Activated naive CD8-positive, alpha-beta T cell treated with anti-CD3 and anti-CD28 coated beads, Interleukin-2, amount 50 U/mL, for 24 hours (primary cell): ENCODE measurements around the gene ACOT4.

Source experiments
- ATAC-seq: fragments of 150-1000 bp; cut with Tn5 transposase; one replicate; pipeline ENCODE4 v1.10.0; 2021
- DNase-seq: peaks from one replicate; pipeline ENCODE4 v3.0.0; 2021
- H3K27ac Mint-ChIP-seq: one replicate; pipeline ENCODE4 v1.8.0; 2021; ENCODE audit warnings: mild to moderate bottlenecking, mixed read lengths
- H3K27me3 Mint-ChIP-seq: one replicate; pipeline ENCODE4 v1.8.0; 2021; ENCODE audit warnings: mixed read lengths
- H3K36me3 Mint-ChIP-seq: one replicate; pipeline ENCODE4 v1.8.0; 2021; ENCODE audit warnings: low read depth, mixed read lengths
- H3K4me1 Mint-ChIP-seq: one replicate; pipeline ENCODE4 v1.8.0; 2021; ENCODE audit warnings: mixed read lengths
- H3K4me3 Mint-ChIP-seq: one replicate; pipeline ENCODE4 v1.8.0; 2021; ENCODE audit warnings: mild to moderate bottlenecking, moderate library complexity, mixed read lengths
- H3K9me3 Mint-ChIP-seq: one replicate; pipeline ENCODE4 v1.8.0; 2021; ENCODE audit warnings: mixed read lengths

ACOT4 gene

GRCh38 chr14:73606271-73606670, 14.6 kb downstream of the ACOT4 start:
- Mint-ChIP-seq H3K9me3 (no peaks in the 10 kb centered on the region), H3K36me3 (no peaks in the 10 kb centered on the region), H3K27me3 (peaks cover 3% of the 10 kb centered on the region), H3K27ac (no peak overlapping the region), H3K4me1 (no peaks in the 10 kb centered on the region), H3K4me3 (no peak overlapping the region)
- DNase-seq (no peak), ATAC-seq (no peak)

DNA sequence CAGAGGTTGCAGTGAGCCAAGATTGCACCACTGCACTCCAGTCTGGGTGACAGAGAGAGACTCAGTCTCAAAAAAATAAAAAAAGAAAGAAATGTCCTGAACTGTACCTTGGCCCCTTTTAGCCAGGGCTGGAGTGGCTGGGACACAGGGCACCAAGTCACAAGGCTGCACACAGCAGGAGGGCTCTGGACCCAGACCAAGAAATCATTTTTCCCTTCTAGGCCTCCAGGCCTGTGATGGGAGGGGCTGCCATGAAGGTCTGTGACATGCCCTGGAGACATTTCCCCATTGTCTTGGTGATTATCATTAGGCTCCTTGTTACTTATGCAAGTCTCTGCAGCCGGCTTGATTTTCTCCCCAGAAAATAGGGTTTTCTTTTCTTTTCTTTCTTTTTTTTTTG, 15.6 kb downstream of the ACOT4 start:
- H3K27ac Mint-ChIP-seq: no peak overlapping the region
- no peaks in the 10 kb centered on the region for H3K9me3 Mint-ChIP-seq
- peaks cover 3% of the 10 kb centered on the region for H3K4me1 Mint-ChIP-seq
- no peaks in the 10 kb centered on the region for H3K36me3 Mint-ChIP-seq
- H3K4me3 Mint-ChIP-seq: no peak overlapping the region
- peaks cover 3% of the 10 kb centered on the region for H3K27me3 Mint-ChIP-seq
- ATAC-seq: no peak
- DNase-seq: no peak

- H3K4me1 Mint-ChIP-seq: peaks cover 6% of the 10 kb centered on the region
- no peak overlapping the region for H3K27ac Mint-ChIP-seq
- peaks cover 5% of the 10 kb centered on the region for H3K27me3 Mint-ChIP-seq
- DNase-seq: no peak
- no peak for ATAC-seq
- no peaks in the 10 kb centered on the region for H3K36me3 Mint-ChIP-seq
- H3K4me3 Mint-ChIP-seq: no peak overlapping the region
- H3K9me3 Mint-ChIP-seq: no peaks in the 10 kb centered on the region
These were observed 19.0 kb downstream of the ACOT4 start for GRCh38 chr14:73610687-73611086.

GRCh38 chr14:73612339-73613045, 20.8 kb downstream of the ACOT4 start, which contains the start of gene ACOT6:
TSS of gene ACOT6 (plus strand) at chr14:73612517. CDS start at chr14:73612572, 55 bp downstream.
- DNase-seq (peak; percentile 74), ATAC-seq (peak; percentile 93)
- H3K4me1 Mint-ChIP-seq: peaks cover 6% of the 10 kb centered on the region
- no peaks in the 10 kb centered on the region for H3K9me3 Mint-ChIP-seq
- no peak within 1 kb of the TSS for H3K27ac Mint-ChIP-seq
- peak within 1 kb of the TSS; percentile 77 for H3K4me3 Mint-ChIP-seq
- H3K27me3 Mint-ChIP-seq: peaks cover 5% of the 10 kb centered on the region
- H3K36me3 Mint-ChIP-seq: no peaks in the 10 kb centered on the region

- Mint-ChIP-seq H3K27ac (no peak overlapping the region), H3K9me3 (no peaks in the 10 kb centered on the region), H3K4me1 (peaks cover 6% of the 10 kb centered on the region), H3K36me3 (no peaks in the 10 kb centered on the region), H3K27me3 (peaks cover 5% of the 10 kb centered on the region), H3K4me3 (peak overlapping the region; percentile 77)
- ATAC-seq: no peak
- no peak for DNase-seq
These were observed 21.3 kb downstream of the ACOT4 start for GRCh38 chr14:73613046-73613383.

DNA sequence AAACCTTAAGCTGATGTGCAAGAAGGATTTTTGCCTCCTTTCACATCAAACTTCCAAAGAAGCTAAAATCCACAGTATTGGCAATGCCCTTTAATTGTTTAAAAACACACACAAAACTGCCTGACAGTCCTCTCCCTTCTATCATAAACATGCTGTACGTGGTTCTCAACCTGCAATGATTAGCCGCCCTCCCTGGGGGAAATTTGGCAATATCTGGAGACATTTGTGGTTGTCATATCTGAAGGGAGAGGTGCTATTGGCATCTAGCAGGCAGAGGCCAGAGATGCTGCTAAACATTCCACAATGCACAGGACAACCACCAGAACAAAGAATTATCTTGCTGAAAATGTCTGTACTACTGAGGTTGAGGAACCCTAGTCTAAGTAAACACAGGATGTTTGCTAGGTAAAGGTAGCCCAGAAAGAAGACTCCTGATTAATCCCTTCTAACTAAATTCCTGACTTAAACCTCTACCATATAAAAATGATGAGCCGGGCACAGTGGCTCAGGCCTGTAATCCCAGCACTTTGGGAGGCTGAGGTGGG, 21.8 kb downstream of the ACOT4 start:
- peak overlapping the region; percentile 77 for H3K4me3 Mint-ChIP-seq
- peaks cover 6% of the 10 kb centered on the region for H3K4me1 Mint-ChIP-seq
- H3K27me3 Mint-ChIP-seq: peaks cover 2% of the 10 kb centered on the region
- DNase-seq (no peak), ATAC-seq (no peak)
- no peaks in the 10 kb centered on the region for H3K9me3 Mint-ChIP-seq
- H3K27ac Mint-ChIP-seq: no peak overlapping the region
- no peaks in the 10 kb centered on the region for H3K36me3 Mint-ChIP-seq

DNA sequence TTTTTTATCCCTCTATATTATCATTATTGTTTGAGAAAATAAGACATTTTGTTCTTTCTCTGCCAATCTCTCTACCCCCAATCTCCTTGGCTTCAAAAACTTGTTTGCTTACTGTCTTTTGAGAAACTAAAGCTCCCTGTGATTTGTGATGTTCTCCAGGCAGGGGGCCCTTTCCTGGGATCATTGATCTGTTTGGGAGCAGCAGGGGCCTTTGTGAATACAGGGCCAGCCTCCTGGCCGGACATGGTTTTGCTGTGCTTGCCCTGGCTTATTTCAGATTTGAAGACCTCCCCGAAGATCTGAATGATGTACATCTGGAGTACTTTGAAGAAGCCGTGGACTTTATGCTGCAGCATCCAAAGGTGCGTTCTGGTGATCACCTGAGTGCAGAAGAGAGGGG, 25.2 kb downstream of the ACOT4 start:
- Mint-ChIP-seq H3K36me3 (no peaks in the 10 kb centered on the region), H3K4me3 (no peak overlapping the region), H3K4me1 (peaks cover 6% of the 10 kb centered on the region), H3K27me3 (peaks cover 2% of the 10 kb centered on the region), H3K27ac (no peak overlapping the region), H3K9me3 (no peaks in the 10 kb centered on the region)
- DNase-seq (no peak), ATAC-seq (no peak)

- H3K9me3 Mint-ChIP-seq: no peaks in the 10 kb centered on the region
- no peaks in the 10 kb centered on the region for H3K4me1 Mint-ChIP-seq
- H3K4me3 Mint-ChIP-seq: no peak overlapping the region
- no peak overlapping the region for H3K27ac Mint-ChIP-seq
- ATAC-seq (no peak), DNase-seq (no peak)
- H3K36me3 Mint-ChIP-seq: no peaks in the 10 kb centered on the region
- no peaks in the 10 kb centered on the region for H3K27me3 Mint-ChIP-seq
These were observed 27.9 kb downstream of the ACOT4 start for GRCh38 chr14:73619524-73619923.

DNA sequence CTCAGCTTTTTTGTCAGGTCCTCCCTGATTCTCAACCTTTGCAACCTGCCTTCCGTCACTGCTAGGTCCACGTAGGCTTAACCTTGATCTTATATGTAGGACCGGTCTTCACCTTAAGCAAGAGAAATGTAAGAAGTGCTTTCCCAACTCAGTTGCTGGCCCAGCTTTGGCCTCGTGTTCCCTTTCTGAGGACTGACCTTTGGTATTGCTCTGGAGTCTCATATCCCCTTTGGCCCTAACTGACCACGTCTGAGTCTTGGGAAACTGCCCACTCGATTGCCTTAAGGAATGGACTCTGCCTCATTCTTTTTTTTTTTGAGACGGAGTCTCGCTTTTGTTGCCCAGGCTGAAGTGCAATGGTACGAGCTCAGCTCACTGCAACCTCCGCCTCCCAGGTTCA, 28.6 kb downstream of the ACOT4 start:
- H3K9me3 Mint-ChIP-seq: no peaks in the 10 kb centered on the region
- DNase-seq (no peak), ATAC-seq (no peak)
- H3K36me3 Mint-ChIP-seq: no peaks in the 10 kb centered on the region
- H3K27ac Mint-ChIP-seq: no peak overlapping the region
- no peaks in the 10 kb centered on the region for H3K27me3 Mint-ChIP-seq
- no peaks in the 10 kb centered on the region for H3K4me1 Mint-ChIP-seq
- H3K4me3 Mint-ChIP-seq: no peak overlapping the region

- ATAC-seq (no peak), DNase-seq (no peak)
- no peaks in the 10 kb centered on the region for H3K9me3 Mint-ChIP-seq
- no peaks in the 10 kb centered on the region for H3K4me1 Mint-ChIP-seq
- H3K27ac Mint-ChIP-seq: no peak overlapping the region
- H3K27me3 Mint-ChIP-seq: no peaks in the 10 kb centered on the region
- no peak overlapping the region for H3K4me3 Mint-ChIP-seq
- H3K36me3 Mint-ChIP-seq: no peaks in the 10 kb centered on the region
These were observed 31.9 kb downstream of the ACOT4 start for GRCh38 chr14:73623504-73624054.

DNA sequence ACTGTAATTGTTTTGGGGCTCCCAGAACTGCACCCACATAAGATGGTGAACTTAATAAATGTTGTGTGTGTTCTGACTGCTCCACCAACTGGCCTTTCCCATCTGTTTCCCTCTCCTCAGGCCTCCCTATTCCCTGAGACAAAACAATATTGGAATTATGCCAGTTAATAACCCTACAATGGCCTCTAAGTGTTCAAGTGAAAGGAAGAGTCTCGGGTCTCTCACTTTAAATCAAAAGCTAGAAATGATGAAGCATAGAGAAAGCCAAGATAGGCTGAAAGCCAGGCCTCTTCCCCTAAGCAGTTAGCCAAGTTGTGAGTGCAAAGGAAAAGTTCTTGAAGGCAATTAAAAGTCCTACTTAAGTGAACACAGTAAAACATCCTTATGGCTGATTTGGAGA, 34.0 kb downstream of the ACOT4 start:
- Mint-ChIP-seq H3K9me3 (no peaks in the 10 kb centered on the region), H3K36me3 (no peaks in the 10 kb centered on the region), H3K27me3 (no peaks in the 10 kb centered on the region), H3K4me3 (no peak overlapping the region), H3K4me1 (no peaks in the 10 kb centered on the region), H3K27ac (no peak overlapping the region)
- DNase-seq (no peak), ATAC-seq (no peak)

GRCh38 chr14:73627151-73627558, 35.5 kb downstream of the ACOT4 start:
- Mint-ChIP-seq H3K4me3 (no peak overlapping the region), H3K27ac (no peak overlapping the region), H3K36me3 (no peaks in the 10 kb centered on the region), H3K4me1 (no peaks in the 10 kb centered on the region), H3K9me3 (no peaks in the 10 kb centered on the region), H3K27me3 (no peaks in the 10 kb centered on the region)
- ATAC-seq (peak; percentile 20), DNase-seq (no peak)

DNA sequence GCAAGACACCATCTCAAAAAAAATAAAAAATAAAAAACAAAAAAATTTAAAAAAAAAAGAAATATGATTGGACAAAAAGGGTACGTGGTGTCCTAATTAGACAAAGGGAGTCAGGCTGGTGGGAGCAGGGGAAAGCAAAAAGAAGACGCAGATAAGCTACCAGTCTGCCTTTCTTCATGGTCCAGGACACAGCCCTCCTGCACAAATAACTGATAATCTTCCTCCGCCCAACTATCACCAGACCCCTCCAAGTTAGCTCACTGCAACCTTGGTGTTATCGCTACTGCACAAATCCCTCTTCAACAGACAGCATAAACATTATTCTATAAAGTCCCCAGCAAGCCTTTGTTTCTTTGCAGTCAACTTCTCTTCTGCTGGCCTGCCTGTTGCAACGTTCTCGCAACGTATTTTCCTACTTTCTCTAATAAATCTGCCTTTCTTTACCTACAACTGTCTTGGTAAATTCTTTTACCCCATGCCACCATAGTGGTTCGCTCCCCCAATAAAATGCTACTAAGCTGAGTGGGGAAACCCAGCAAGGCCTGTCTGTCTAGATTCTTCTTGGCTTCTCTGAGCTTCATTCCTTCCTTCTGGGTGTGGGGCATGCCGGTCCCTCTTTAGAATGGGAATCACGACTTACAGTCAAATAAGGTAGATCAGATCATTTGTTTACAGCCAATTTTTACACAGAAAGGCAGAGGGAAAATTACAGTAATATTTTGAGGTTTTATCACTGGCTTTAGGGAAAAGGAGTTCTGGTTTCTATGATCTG, 38.5 kb downstream of the ACOT4 start:
- no peak overlapping the region for H3K27ac Mint-ChIP-seq
- no peaks in the 10 kb centered on the region for H3K36me3 Mint-ChIP-seq
- no peak for DNase-seq
- H3K4me1 Mint-ChIP-seq: peaks cover 9% of the 10 kb centered on the region
- peaks cover 5% of the 10 kb centered on the region for H3K27me3 Mint-ChIP-seq
- no peak for ATAC-seq
- no peak overlapping the region for H3K4me3 Mint-ChIP-seq
- H3K9me3 Mint-ChIP-seq: no peaks in the 10 kb centered on the region

DNA sequence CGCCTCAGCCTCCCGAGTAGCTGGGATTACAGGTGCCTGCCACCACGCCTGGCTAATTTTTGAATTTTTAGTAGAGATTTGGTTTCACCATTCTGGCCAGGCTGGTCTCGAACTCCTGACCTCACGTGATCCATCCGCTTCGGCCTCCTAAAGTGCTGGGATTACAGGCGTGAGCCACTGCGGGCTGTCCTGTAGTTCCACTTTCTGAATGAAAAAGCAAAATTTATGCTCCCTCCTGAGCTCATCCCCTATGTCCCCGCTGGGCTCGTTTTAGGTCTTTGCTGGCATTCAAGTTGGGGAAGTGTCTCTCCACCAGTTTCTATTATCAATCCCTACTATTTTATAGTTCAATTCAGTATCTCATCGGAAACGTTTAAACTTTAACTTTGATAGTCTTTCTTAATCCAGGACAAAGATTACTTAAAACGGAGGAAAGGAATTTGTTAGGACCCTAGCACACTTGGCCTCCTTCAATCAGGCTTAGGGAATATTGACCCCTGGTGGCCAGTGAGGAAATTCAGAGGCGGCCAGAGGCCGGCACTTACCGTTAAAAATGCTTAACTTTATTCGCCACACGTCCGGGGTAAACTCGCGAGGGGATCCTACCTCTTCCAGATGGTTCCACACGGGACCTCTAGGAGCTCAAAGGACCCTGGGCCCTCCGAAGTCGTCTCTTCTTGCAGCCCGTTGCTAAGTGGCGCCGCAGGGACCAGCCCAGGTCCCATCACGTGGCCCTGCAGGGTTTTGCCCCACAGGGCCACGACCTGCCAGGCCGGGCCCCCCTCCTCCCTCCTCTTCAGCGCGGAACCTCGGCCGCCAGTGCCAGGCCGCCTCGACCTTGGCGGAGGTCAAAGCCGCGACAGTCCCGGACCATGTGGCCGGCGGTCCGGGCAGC, 41.7 kb downstream of the ACOT4 start:
- Mint-ChIP-seq H3K27ac (no peak overlapping the region), H3K9me3 (no peaks in the 10 kb centered on the region), H3K4me3 (peak overlapping the region; percentile 37), H3K27me3 (peaks cover 5% of the 10 kb centered on the region), H3K4me1 (peaks cover 9% of the 10 kb centered on the region), H3K36me3 (no peaks in the 10 kb centered on the region)
- DNase-seq (peak; percentile 59), ATAC-seq (peak; percentile 85)
